HG02571 (cell line): ENCODE data around the gene FBXO41.
A peak's percentile ranks its signal among the peaks of the same experiment; 100 is the strongest.

Experiments
- ATAC-seq: cut with Tn5 transposase; IDR thresholded peaks from one replicate; pipeline ENCODE4 v1.9.1; 2021; ENCODE audit warnings: mild to moderate bottlenecking, moderate library complexity; ENCODE audit not compliant: unreplicated experiment

Gene FBXO41

GRCh38 chr2:73289304-73289703 lies 5.0 kb upstream of the FBXO41 start:
- ATAC-seq: no peak

GRCh38 chr2:73286134-73286655 lies 1.9 kb upstream of the FBXO41 start:
- no peak for ATAC-seq

GRCh38 chr2:73285159-73285739 lies 971 bp upstream of the FBXO41 start:
- no peak for ATAC-seq

GRCh38 chr2:73283545-73284295 lies 558 bp downstream of the FBXO41 start:
- peak; percentile 28 for ATAC-seq

- no peak for ATAC-seq
Observed at GRCh38 chr2:73282924-73283544, 1.2 kb downstream of the FBXO41 start.

GRCh38 chr2:73281244-73281643 lies 3.0 kb downstream of the FBXO41 start:
- ATAC-seq: no peak

- no peak for ATAC-seq
Observed at GRCh38 chr2:73279852-73280251, 4.4 kb downstream of the FBXO41 start.

GRCh38 chr2:73272270-73272669 lies 12.0 kb downstream of the FBXO41 start:
- no peak for ATAC-seq

GRCh38 chr2:73269686-73270465 lies 14.4 kb downstream of the FBXO41 start:
- no peak for ATAC-seq

GRCh38 chr2:73268830-73269685 lies 15.2 kb downstream of the FBXO41 start:
- no peak for ATAC-seq

GRCh38 chr2:73268366-73268829 lies 15.9 kb downstream of the FBXO41 start:
- no peak for ATAC-seq

GRCh38 chr2:73267008-73267407 lies 17.3 kb downstream of the FBXO41 start:
- no peak for ATAC-seq

GRCh38 chr2:73266061-73266901 lies 18.0 kb downstream of the FBXO41 start:
- no peak for ATAC-seq

- ATAC-seq: no peak
Observed at GRCh38 chr2:73265298-73266060, 18.8 kb downstream of the FBXO41 start.

- ATAC-seq: no peak
Observed at GRCh38 chr2:73264783-73265182, 19.5 kb downstream of the FBXO41 start.

GRCh38 chr2:73264332-73264606 lies 20.0 kb downstream of the FBXO41 start:
- ATAC-seq: no peak

- no peak for ATAC-seq
Observed at GRCh38 chr2:73263540-73264331, 20.5 kb downstream of the FBXO41 start.
